ENCODE results near the gene HEXD.
"Not testable (repeated sequence)": the region's sequence is repeated elsewhere in the genome, so short reads cannot be mapped to it uniquely, and the experiment has no call there.

HEXD gene

DNA sequence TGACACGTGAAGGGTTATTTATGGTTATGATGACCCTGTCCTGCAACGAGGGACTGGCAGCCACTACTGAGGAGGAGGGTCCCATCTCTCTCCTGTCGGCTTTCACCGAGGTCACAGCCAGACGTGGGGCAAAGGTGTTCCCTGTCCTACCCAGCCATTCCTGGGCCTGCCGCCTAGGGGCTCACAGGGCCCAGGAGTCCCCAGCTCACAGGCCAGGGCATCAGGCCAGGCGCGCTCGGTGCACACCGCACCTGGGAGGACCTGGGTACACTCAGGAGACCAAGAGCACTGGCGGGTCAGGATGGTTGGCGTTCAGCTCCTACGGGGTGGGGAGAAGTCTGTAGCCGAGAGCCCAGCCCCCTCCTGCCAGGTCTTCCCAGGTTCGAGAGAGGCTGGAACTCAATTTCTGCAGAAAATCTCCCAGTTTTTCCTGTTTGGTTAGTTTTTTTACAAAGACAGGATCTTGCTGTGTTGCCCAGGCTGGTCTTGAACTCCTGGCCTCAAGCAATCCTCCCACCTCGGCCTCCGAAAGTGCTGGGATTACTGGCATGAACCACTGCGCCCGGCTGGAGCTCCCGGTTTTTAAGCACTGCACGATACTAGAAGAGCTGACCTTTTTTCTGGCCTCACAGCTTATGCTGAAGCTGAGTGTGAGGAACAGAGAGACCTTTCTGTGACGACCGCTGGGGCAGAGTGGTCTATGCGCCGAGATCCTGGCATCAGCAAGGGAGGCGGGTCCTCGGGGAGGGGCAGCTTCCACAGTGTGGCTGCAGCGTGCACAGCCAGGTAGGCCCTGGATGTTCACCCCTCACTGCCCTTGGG is 24.7 kb downstream of the HEXD start:
- FAIRE-seq, result no peak

GRCh38 chr17:82443465-82444283 is 25.5 kb downstream of the HEXD start:
- no peak for FAIRE-seq

DNA sequence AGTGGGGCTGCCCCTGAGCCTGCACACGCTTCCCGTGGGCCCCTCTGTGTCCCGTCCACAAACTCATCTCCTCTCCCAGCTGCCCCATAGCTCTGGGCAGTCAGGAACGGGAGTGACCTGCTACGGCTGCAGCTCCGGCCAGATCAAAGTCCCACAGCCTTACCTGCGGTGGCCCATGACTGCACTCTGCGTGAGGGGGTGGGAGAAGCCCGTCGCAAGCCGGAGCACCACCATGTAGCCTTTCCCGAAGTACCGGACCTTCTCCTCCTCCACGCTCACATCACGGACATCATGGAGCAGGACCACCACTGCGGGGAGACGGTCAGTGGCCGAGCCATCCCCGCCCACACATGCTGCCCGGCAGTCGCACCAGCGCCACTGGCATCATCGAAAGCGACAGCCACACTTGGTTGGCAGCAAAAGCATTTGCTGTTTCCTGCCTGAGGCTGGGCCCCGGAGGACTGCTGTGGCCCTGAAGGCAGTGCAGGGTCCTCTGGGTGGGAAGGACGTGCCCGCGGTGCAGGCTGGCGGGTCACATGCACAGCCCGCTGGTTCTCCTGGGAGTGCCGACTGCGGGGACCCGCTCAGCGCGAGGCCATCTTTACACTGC is 26.2 kb downstream of the HEXD start:
- no peak for FAIRE-seq

DNA sequence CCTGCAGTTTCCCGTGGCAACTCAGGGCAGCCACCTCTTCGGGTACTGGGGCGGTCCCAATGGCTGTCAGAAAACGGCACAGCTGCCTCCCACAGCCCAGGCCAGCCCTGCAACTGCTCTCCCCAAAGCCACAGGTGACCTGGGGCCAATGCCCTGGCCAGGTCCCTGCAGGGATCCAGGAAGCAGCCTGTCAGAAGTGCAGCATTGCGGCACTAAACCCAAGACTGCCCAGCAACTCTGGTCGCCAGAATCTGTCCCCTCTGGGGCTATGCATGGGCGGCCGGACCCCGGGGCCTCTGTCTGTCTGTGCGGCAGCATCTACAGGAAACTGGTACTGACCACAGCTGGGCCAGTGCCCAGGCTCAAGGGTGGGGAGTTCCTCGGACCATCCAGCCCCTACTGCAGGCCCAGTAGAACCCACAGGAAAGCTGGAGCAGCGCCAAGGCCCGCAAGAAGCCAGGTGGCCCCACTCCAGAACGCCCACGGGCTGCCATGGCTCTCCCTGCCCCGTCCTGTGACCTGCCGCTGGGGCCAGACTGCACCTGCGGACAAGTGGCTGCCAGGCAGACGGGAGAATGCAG is 26.9 kb downstream of the HEXD start:
- FAIRE-seq, result no peak

- FAIRE-seq, result no peak
Observed at GRCh38 chr17:82445542-82445941, 27.4 kb downstream of the HEXD start.

- FAIRE-seq, result no peak
Observed at GRCh38 chr17:82446124-82446523, 28.0 kb downstream of the HEXD start.

- FAIRE-seq, result no peak
Observed at GRCh38 chr17:82446649-82447048, 28.5 kb downstream of the HEXD start.

DNA sequence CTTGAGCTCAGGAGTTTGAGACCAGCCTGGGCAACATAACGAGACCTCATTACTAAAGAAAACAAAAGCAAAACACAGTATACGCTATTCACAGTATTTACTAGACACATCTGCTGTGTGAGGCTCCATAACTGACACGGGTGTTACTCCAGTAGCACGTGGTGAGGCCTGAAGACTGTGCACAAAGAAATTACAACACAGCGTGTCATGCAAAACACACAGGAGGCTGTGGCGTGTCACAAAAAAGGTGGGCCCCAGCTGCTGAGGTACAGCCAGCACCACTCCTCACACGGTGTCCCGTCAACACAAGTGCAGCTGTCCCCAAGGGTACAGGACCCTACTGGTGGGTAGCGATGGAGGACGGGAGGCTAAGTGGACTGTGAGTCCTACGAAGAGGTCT is 29.7 kb downstream of the HEXD start:
- no peak for FAIRE-seq

DNA sequence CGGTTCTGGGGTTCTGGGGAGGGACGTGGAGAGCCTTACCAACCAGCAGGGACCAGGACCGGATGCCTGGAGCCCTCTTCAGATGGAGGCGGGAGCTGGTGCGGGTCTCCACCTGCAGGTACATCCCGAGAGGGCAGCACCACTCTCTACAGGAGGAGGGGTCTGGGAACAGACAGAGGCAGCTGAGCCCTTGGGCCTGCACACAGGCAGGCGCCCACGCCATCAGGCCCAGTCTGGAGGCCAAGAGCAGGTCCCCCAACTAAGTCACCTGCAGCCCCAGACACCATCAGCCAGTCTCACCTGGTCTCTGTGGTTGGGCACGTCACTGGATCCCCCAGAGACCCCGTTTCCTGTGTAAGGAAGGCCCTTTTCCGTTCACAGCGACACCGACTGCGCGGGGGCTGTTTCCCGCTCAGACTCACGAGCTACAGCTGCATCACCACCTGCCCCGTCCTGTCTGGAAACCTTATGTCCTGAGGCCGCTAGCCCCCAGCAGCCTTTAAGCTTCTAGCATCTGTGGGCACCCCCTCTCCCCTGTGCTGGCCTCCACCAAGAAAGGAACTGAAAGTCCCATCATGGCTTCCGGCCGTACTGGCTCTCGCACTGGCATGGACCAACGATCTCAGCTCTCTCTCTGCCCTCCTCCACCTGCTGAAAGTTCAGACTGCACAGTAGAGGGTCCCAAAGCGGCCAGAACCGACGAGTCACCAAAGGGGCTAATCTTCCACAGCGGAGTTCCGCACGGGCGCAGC is 31.2 kb downstream of the HEXD start:
- no peak for FAIRE-seq

GRCh38 chr17:82449883-82450356 is 31.8 kb downstream of the HEXD start:
- FAIRE-seq, result no peak

- no peak for FAIRE-seq
Observed at GRCh38 chr17:82450357-82451106, 32.4 kb downstream of the HEXD start, which contains the start of gene CYBC1. TSS of gene CYBC1 (minus strand) at chr17:82450752. CDS start at chr17:82449254, 1,498 bp downstream.

DNA sequence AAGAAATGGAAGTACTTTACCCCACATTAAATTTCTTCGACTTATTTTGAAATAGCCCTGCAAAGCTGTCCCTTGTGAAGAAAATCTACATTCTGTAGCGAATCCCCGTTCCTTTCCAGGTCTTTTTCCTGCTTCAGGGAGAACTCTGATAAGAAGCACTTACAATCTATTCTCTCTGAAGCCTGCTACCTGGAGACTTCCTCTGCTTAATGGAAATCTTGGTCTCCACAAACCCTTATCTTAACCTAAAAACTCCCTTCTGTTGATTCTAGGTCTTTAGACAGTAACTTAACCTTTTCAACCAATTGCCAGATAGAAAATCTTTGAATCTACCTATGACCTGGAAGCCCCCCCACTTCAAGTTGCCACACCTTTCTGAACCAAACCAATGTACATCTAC is 34.0 kb downstream of the HEXD start:
- no peak for FAIRE-seq

DNA sequence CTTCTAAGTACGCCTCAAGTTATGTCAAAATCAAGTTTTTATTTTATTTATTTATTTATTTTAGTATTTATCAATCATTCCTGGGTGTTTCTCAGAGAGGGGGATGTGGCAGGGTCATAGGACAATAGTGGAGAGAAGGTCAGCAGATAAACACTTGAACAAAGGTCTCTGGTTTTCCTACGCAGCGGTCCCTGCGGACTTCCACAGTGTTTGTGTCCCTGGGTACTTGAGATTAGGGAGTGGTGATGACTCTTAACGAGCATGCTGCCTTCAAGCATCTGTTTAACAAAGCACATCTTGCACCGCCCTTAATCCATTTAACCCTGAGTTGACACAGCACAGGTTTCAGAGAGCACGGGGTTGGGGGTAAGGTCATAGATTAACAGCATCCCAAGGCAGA is 35.0 kb downstream of the HEXD start:
- not testable (repeated sequence) for FAIRE-seq

- not testable (repeated sequence) for FAIRE-seq
Observed at GRCh38 chr17:82453706-82454105, 35.6 kb downstream of the HEXD start.

DNA sequence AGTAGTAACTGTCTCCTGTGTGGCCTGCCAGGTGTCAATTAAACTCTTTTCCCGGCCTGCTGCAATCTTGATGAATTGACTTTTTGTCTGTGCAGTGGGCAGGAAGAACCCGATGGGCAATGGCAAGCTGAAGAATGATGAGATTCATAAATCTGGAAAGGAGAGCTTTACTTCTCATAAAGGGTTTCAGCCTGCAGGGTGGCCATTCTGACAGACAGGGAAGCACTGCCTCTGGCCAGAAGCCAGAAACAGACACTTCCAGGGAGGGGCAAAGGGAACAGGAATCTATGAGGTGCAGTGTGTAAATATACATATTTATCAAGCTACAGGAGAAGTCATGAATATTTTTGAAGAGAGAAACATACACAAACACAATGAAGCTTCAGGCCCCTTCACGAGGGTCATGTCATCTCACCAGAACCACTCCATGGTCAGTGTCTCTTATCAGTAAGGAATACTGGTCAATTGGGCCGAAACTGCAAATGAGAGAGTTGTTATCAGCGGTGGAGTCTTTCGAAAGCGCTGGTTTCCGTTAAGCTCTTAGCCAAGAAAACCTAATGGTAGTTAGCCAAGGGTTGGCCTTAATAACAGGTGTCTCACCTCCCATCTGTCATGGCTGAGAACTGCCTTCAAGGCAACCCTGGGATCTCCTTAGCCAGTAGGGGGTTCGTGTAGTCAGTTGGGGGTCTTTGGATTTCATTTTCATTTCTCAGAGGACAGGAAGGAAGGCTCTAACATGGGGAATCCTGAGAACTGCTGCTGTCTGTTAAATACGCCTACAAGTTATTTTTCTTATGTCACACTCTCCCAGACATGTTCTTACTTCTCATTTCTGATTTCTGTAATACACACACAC is 39.2 kb downstream of the HEXD start:
- no peak for FAIRE-seq

DNA sequence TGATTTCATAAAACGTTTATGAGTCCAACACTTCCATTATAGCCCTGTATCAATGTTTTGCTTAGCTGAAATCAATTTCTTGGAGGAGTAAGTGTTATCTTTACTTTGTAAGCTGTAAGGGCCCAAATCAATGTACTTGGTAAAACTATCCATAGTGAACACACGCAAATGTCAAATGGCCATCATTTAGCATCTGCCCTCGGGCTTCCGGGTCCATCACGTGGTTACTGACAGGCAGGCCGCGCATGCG is 39.7 kb downstream of the HEXD start:
- FAIRE-seq, result no peak

DNA sequence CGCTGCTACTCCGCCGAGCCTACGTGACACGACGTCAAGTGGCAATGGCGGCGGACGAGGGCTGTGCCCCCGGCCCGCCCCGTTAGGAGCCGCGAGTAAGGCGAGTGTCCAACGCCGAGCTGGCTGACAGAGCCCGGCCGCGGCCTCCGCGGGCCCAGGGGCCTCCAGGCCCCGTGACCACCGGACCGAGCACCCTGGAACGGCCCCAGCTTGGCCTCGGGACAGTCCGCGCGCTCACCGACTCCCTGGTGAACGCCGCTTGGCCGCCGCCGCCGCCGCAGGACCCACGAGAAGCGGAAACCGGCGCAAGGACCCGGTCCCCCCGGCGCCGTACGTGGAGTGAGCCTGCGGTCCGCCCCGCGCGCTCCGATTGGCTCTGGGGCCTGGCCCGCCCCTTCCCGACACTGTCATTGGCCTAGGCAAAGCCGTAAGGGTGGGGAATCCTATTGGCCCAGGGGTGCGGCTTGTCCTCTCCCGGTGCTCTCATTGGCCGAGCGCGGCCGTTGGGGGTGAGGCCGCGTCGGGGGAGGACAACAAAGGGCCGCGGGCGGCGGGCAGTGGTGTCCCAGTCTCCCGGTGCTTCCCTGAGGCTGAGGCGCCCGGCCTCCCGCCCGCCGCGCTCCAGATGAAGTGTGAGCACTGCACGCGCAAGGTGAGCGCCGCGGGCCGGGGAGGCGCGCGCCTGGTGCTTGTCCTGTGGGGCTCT is 40.2 kb downstream of the HEXD start, which contains the start of gene NARF:
TSS of gene NARF (plus strand) at position 563 of the 706 bp plus-strand sequence. CDS start at position 626, 63 bp downstream.
- FAIRE-seq, result peak; percentile 17

GRCh38 chr17:82458885-82459424 is 40.8 kb downstream of the HEXD start:
- no peak for FAIRE-seq

GRCh38 chr17:82459936-82460335 is 41.8 kb downstream of the HEXD start:
- FAIRE-seq, result not testable (repeated sequence)
